ENCODE data around the gene DNAH3. TPM values are rescaled to one million over a fixed set of nuclear protein-coding genes. Genes with fewer than 3 reads are reported as not detected.

Gene DNAH3
- total RNA-seq, 6 experiments from 2014 or later, result not detected

- intact Hi-C loops (cut with DNase I), result no loop called here
- Histone ChIP-seq H3K27ac (no peak overlapping the region), H3K27me3 (no peaks in the 10 kb centered on the region), H3K4me1 (peaks cover 0 to 13% (median 4%) of the 10 kb centered on the region in 4 donors), H3K36me3 (peaks cover 0 to 7% (median 2%) of the 10 kb centered on the region in 4 donors), H3K4me3 (no peak overlapping the region), H3K9me3 (no peaks in the 10 kb centered on the region)
- 91% methylated on average over 4 of the region's 5 CpGs for WGBS (ENCODE audit: insufficient coverage, low coverage, low lambda C conversion rate, missing lambda C conversion rate)
- TF ChIP-seq CTCF (IDR thresholded peaks at IDR 0.05) (no peak), POLR2A (IDR thresholded peaks at IDR 0.05) (no peak)
- ATAC-seq (no peak), DNase-seq (no peak)
These were observed 230.6 kb downstream of the DNAH3 start for GRCh38 chr16:20920091-20920490.

- ATAC-seq (peak; percentile 72 to 84 (median 80)), DNase-seq (peak; percentile 33 to 58 (median 56))
- Histone ChIP-seq H3K4me1 (peaks cover 0 to 13% (median 4%) of the 10 kb centered on the region in 4 donors), H3K27ac (no peak overlapping the region), H3K27me3 (no peaks in the 10 kb centered on the region), H3K9me3 (no peaks in the 10 kb centered on the region), H3K4me3 (no peak overlapping the region), H3K36me3 (no peaks in the 10 kb centered on the region)
- intact Hi-C loops (cut with DNase I), result no loop called here
- TF ChIP-seq CTCF (IDR thresholded peaks at IDR 0.05) (no peak), POLR2A (IDR thresholded peaks at IDR 0.05) (no peak)
- WGBS (ENCODE audit: insufficient coverage, low coverage, low lambda C conversion rate, missing lambda C conversion rate), result 48% methylated on average over 4 of the region's 4 CpGs
These were observed 232.0 kb downstream of the DNAH3 start for GRCh38 chr16:20918486-20919239.

- no peak for DNase-seq
- 50% methylated on average over 3 of the region's 4 CpGs for WGBS (ENCODE audit: insufficient coverage, low coverage, low lambda C conversion rate, missing lambda C conversion rate)
- Histone ChIP-seq H3K27me3 (no peaks in the 10 kb centered on the region), H3K9me3 (no peaks in the 10 kb centered on the region), H3K36me3 (no peaks in the 10 kb centered on the region), H3K4me1 (peaks cover 0 to 18% (median 9%) of the 10 kb centered on the region in 4 donors), H3K4me3 (no peak overlapping the region), H3K27ac (no peak overlapping the region)
- ATAC-seq, result peak in 1 of 4 donors; percentile 46
- TF ChIP-seq CTCF (IDR thresholded peaks at IDR 0.05), result no peak
- no peak for TF ChIP-seq POLR2A (IDR thresholded peaks at IDR 0.05)
- intact Hi-C loops (cut with DNase I), result no loop called here
These were observed 233.7 kb downstream of the DNAH3 start for GRCh38 chr16:20916942-20917341.

GRCh38 chr16:20916289-20916688 lies 234.4 kb downstream of the DNAH3 start:
- ATAC-seq, result no peak
- no peaks in the 10 kb centered on the region for H3K9me3 ChIP-seq
- no peaks in the 10 kb centered on the region for H3K27me3 ChIP-seq
- peaks cover 0 to 25% (median 9%) of the 10 kb centered on the region in 4 donors for H3K4me1 ChIP-seq
- no peak for DNase-seq
- WGBS (ENCODE audit: insufficient coverage, low coverage, low lambda C conversion rate, missing lambda C conversion rate), result 92% methylated on average over 9 of the region's 10 CpGs
- no peaks in the 10 kb centered on the region for H3K36me3 ChIP-seq
- H3K27ac ChIP-seq, result no peak overlapping the region
- no peak overlapping the region for H3K4me3 ChIP-seq
- TF ChIP-seq CTCF (IDR thresholded peaks at IDR 0.05) (no peak), POLR2A (IDR thresholded peaks at IDR 0.05) (no peak)
- intact Hi-C loops (cut with DNase I), result no loop called here
